Body of pancreas (tissue), 4 donors: Measurements from ENCODE around the gene HOXB8. TPM values are rescaled to one million over a fixed set of nuclear protein-coding genes. Genes with fewer than 3 reads are reported as not detected.

Source experiments
- ATAC-seq: fragments of 150-250 bp; one replicate; pipeline ENCODE4 v1.9.1; 2016
- DNase-seq, 4 donors: peaks; one replicate each; pipeline ENCODE4 v3.0.0-alpha.2; 2019
- H3K27ac ChIP-seq, 4 donors: fragments of 200-600 bp; sonication (generic); 1 replicate in 3 of 4; 2 replicates in 1 of 4; pipeline versions ENCODE4 v1.5.1 to v1.6.1; 2016 to 2019; ENCODE audit warnings: mild to moderate bottlenecking in 1 of 4, mixed read lengths in 1 of 4, moderate library complexity in 1 of 4
- H3K27me3 ChIP-seq, 2 donors: fragments of 200-600 bp; sonication (generic); one replicate each; pipeline ENCODE4 v1.6.0; 2016; ENCODE audit warnings: mild to moderate bottlenecking in 1 of 2
- H3K36me3 ChIP-seq, 2 donors: fragments of 200-600 bp; sonication (generic); replicated peaks in 1 of 2; 2 replicates each; pipeline ENCODE4 v1.5.1; 2016; ENCODE audit warnings: low read depth in 2 of 2; ENCODE audit not compliant: insufficient read depth in 1 of 2
- H3K4me1 ChIP-seq: fragments of 200-600 bp; sonication (generic); one replicate; pipeline ENCODE4 v1.6.0; 2016
- H3K4me3 ChIP-seq, 2 donors: fragments of 200-600 bp; sonication (generic); 1 replicate in 1 of 2; 2 replicates in 1 of 2; pipeline ENCODE4 v1.5.1; 2016 to 2019
- H3K9me3 ChIP-seq, 3 donors: fragments of 200-600 bp; sonication (generic); 1 replicate in 2 of 3; 2 replicates in 1 of 3; pipeline ENCODE4 v1.5.1; 2016
- CTCF ChIP-seq, 7 experiments: fragments of 450-650 bp in 4 of 7; fragments of 200-600 bp in 3 of 7; sonication (generic) in 3 of 7; IDR thresholded peaks; one replicate each; pipeline ENCODE4 v1.5.1; 2016 to 2019; ENCODE audit warnings: antibody characterized with exemption in 7 of 7
- POLR2A ChIP-seq, 3 donors: fragments of 450-650 bp; IDR thresholded peaks; one replicate each; pipeline ENCODE4 v1.6.1; 2016; ENCODE audit warnings: antibody characterized with exemption in 3 of 3, mild to moderate bottlenecking in 2 of 3
- whole genome bisulfite sequencing, 2 donors: methylation state at CpG; one replicate each; pipeline ENCODE4 v1.1.5; 2017; 5-methylcytosine and 5-hydroxymethylcytosine counted together
- intact Hi-C: fragments of 100-400 bp; cut with DNase I; formaldehyde crosslinking; loops from one replicate; pipeline ENCODE4 v1.15.1; 2023
- total RNA-seq, 2 donors: library from RNA; depleted of rRNA; stranded (reverse); fragments of >200 nt; gene quantifications; one replicate each; pipeline ENCODE4 v1.1.0, GENCODE V29; 2016

HOXB8 gene
- total RNA-seq, 2 donors from 2014 or later, result not detected

- H3K27ac ChIP-seq, result no peak overlapping the region
- H3K4me1 ChIP-seq, result peaks cover 11% of the 10 kb centered on the region
- 16 to 21% methylated on average over 34 to 35 of the region's 35 CpGs for WGBS, 2 donors
- intact Hi-C loops, result no loop called here
- no peaks in the 10 kb centered on the region for H3K9me3 ChIP-seq
- H3K4me3 ChIP-seq, result no peak overlapping the region
- no peak for DNase-seq
- no peaks in the 10 kb centered on the region for H3K36me3 ChIP-seq
- ATAC-seq, result no peak
- H3K27me3 ChIP-seq, result peaks cover 0 to 85% of the 10 kb centered on the region in 2 donors
- TF ChIP-seq POLR2A (IDR thresholded peaks at IDR 0.05) (no peak), CTCF (IDR thresholded peaks at IDR 0.05) (no peak)
Observed at GRCh38 chr17:48633266-48633677, 18.2 kb upstream of the HOXB8 start.

- Histone ChIP-seq H3K27ac (no peak overlapping the region), H3K9me3 (no peaks in the 10 kb centered on the region), H3K36me3 (no peaks in the 10 kb centered on the region), H3K4me3 (no peak overlapping the region), H3K4me1 (peaks cover 11% of the 10 kb centered on the region), H3K27me3 (peaks cover 0 to 87% of the 10 kb centered on the region in 2 donors)
- ATAC-seq (no peak), DNase-seq (no peak)
- TF ChIP-seq POLR2A (IDR thresholded peaks at IDR 0.05) (no peak), CTCF (IDR thresholded peaks at IDR 0.05) (no peak)
- 15 to 28% methylated on average over 7 of the region's 7 CpGs for whole genome bisulfite sequencing, 2 donors
- intact Hi-C loops, result no loop called here
Observed at GRCh38 chr17:48632579-48633265, 17.6 kb upstream of the HOXB8 start.

GRCh38 chr17:48631693-48632578, 16.8 kb upstream of the HOXB8 start:
- H3K9me3 ChIP-seq, result no peaks in the 10 kb centered on the region
- peaks cover 0 to 85% of the 10 kb centered on the region in 2 donors for H3K27me3 ChIP-seq
- WGBS, 2 donors, result 15 to 22% methylated on average over 7 of the region's 7 CpGs
- H3K27ac ChIP-seq, result no peak overlapping the region
- H3K4me3 ChIP-seq, result no peak overlapping the region
- DNase-seq (no peak), ATAC-seq (no peak)
- no peaks in the 10 kb centered on the region for H3K36me3 ChIP-seq
- peaks cover 11% of the 10 kb centered on the region for H3K4me1 ChIP-seq
- intact Hi-C loops, result no loop called here
- TF ChIP-seq CTCF (IDR thresholded peaks at IDR 0.05), result no peak
- TF ChIP-seq POLR2A (IDR thresholded peaks at IDR 0.05), result no peak

- H3K27me3 ChIP-seq, result peaks cover 0 to 84% of the 10 kb centered on the region in 2 donors
- TF ChIP-seq CTCF (IDR thresholded peaks at IDR 0.05) (no peak), POLR2A (IDR thresholded peaks at IDR 0.05) (no peak)
- DNase-seq (no peak), ATAC-seq (no peak)
- no peak overlapping the region for H3K4me3 ChIP-seq
- no peaks in the 10 kb centered on the region for H3K36me3 ChIP-seq
- peaks cover 8% of the 10 kb centered on the region for H3K4me1 ChIP-seq
- H3K27ac ChIP-seq, result no peak overlapping the region
- H3K9me3 ChIP-seq, result no peaks in the 10 kb centered on the region
- WGBS, 2 donors, result 16% methylated on average over 13 to 15 of the region's 15 CpGs
- intact Hi-C loops, result no loop called here
Observed at GRCh38 chr17:48630925-48631692, 16.0 kb upstream of the HOXB8 start.
